K562 (cell line): ENCODE results near the gene PODNL1.

Experiments used
- CTCF ChIP-seq, 3 experiments: IDR thresholded peaks in 2 of 3; conservative IDR thresholded peaks in 1 of 3; 2 replicates each; pipeline ENCODE4 v1.5.1; 2011 to 2012; ENCODE audit warnings: low read length in 3 of 3, mild to moderate bottlenecking in 3 of 3, control low read depth in 2 of 3, improper control_type of control experiment in 1 of 3, inconsistent platforms in 1 of 3, low read depth in 1 of 3, mixed read lengths in 1 of 3, moderate library complexity in 1 of 3; ENCODE audit not compliant: insufficient read depth in 2 of 3
- IRF2 ChIP-seq: sonication (generic); formaldehyde crosslinking; IDR thresholded peaks from 2 replicates; pipeline ENCODE4 v1.8.1; 2022; ENCODE audit warnings: mild to moderate bottlenecking, missing genetic modification reagents
- SP1 ChIP-seq: sonication (generic); formaldehyde crosslinking; IDR thresholded peaks from 2 replicates; pipeline ENCODE4 v1.8.1; 2022; ENCODE audit warnings: mild to moderate bottlenecking, missing genetic modification reagents
- TAF15 ChIP-seq: fragments of 200-400 bp; formaldehyde crosslinking; IDR thresholded peaks from 2 replicates; pipeline ENCODE4 v1.6.1; 2017; ENCODE audit warnings: mild to moderate bottlenecking, low read depth, low read length, moderate library complexity
- VEZF1 ChIP-seq: fragments of 200-800 bp; sonication (Bioruptor generic); IDR thresholded peaks from 2 replicates; pipeline ENCODE4 v1.6.1; 2017; ENCODE audit warnings: missing genetic modification characterization, missing compliant biosample characterization
- ZFP30 ChIP-seq: fragments of 250-450 bp; sonication (Bioruptor Pico); IDR thresholded peaks from 2 replicates; pipeline ENCODE4 v1.8.0; 2022; ENCODE audit warnings: moderate library complexity, mild to moderate bottlenecking, inconsistent platforms, borderline replicate concordance

GRCh38 chr19:13885826-13886365 lies 52.3 kb downstream of the PODNL1 start:
- no peak for TF ChIP-seq ZFP30 (CRISPR knock-in tag)
- no peak for TF ChIP-seq CTCF (IDR thresholded peaks at IDR 0.05 in 2 of 3, conservative IDR thresholded peaks at IDR 0.05 in 1 of 3; ENCODE audit: insufficient read depth in 2 of 3, low read depth in 1 of 3, low read length in 3 of 3)
- no peak for TF ChIP-seq TAF15
- no peak for TF ChIP-seq IRF2
- no peak for TF ChIP-seq VEZF1 (CRISPR knock-in tag)
- no peak for TF ChIP-seq SP1 (CRISPR knock-in tag)
